ENCODE results near the gene SPATA4.
"Not testable (repeated sequence)": the region's sequence is repeated elsewhere in the genome, so short reads cannot be mapped to it uniquely, and the experiment has no call there.

Gene SPATA4

DNA sequence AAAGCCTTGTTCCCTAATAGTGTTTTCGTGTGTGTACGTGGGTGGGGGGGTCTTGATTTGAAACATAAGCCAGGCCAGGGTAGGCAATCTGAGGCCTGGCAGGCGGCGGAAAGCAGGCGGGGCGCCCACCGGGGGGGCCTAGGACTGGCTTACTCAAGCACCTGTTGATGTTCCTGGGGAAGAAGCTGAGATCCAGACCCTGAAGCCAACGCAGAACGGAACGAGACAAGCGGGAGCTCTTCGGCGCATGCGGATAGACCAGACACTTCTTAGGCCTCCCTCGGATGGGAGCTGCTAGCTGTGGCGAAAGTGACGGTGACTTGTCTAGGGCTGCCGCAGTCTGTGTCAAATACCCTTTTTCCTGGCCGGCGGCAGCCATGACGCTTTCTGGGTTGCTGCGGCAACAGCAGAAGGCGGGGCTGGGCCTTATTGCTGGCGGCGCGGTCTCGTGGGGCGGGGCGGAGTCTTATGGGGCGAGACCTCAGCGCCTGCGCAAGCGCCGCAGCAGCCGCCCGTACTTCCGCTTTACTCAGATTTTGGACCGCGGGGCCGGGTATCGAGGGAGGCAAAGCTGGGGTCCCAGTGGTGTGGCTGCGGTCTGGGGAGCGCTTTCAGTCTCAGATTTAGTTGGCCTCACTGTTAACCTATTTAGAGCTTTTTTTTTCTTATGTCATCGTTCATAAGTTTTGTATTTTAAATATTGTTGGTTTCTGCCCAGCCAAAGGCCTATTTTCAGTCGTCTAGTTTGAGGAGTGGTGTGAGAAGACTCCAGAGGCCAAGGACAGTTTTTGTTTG, at the start of gene SPATA4:
SPATA4 (minus strand) TSS at position 402 of the 795 bp plus-strand sequence; CDS start at position 379, 23 bp downstream.
- DNase-seq = peak; percentile 95

DNA sequence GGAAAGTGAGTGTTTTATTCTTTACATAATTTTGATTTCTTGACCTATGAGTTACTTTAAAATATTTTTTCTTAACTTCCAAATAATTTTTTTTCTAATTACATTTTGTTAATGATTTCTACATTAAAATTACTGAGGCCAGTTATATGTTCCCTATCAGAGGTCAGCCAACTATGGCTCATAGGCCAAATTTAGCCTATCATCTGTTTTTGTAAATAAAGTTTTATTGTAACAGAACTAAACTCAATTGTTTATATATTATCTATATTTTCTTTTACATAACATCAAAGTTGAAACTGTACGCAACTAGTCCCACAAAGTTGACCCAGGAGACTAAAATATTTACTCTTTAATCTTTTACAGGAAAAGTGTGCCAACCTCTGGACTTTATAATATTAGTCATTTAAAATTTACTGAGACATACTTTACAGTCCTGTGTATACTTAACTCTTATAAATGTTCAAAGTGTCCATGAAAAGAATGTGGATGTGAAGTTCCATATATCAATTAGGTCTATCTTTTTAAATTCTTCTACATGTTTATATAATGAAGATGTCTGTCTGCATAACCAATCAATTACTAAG, 47.5 kb upstream of the SPATA4 start:
- DNase-seq = no peak

DNA sequence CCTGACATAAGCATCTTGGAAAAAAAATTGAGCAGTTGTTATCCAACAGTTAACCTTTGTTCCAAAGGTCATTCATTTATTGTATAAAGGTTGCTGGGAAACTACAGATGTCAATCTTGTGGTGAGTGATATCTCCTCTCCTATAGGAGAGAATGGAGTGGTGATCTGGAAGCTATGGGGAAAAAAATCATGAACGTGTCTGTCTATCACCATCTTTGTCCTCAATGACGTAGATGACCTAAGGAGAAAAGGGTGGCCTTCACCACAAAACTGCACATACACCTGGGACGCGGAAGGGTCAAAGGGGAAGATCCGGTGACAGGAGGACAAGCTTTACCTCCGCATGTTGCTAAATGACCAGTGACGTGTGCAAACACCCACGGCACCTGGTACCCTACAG, 46.3 kb upstream of the SPATA4 start:
- DNase-seq = no peak

DNA sequence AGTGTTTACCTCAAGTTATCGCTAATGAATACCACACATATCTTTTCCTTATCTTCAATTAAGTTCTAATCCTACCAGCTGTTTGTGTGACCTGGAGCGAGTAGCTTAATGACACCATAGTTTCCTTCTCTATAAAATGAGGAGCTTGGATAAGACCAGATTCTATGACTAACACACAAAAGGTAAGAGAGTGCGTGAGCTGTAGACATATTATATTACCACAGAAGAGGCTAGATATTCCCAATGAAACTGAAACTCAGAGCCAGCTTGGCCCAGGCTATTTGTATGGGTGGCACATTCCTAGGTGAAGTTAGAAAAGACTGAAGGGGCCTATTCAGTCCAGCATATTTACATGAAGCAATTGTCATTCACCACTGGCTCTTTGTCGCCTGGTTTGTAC, 43.4 kb upstream of the SPATA4 start:
- no peak for DNase-seq

DNA sequence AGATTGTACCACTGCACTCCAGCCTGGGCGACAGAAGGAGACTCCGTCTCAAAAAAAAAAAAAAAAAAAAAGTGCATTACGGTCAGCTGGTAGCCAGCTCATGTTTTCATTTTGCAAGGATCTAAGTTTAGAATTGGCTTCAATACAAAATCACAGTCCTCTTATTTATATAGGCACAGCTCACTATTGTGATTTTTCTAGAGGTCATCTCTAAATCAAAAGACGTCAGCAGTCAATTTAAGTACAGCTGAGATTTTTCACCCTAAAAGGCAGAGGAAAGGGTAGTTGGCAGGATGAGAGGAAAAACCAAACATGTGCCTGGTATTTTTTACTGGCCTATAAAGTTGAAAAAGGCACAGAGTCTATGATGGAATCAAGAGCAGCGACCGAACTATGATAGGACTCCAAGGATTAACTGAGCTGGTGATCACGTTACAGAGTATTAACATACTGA, 42.8 kb upstream of the SPATA4 start:
- DNase-seq = no peak

DNA sequence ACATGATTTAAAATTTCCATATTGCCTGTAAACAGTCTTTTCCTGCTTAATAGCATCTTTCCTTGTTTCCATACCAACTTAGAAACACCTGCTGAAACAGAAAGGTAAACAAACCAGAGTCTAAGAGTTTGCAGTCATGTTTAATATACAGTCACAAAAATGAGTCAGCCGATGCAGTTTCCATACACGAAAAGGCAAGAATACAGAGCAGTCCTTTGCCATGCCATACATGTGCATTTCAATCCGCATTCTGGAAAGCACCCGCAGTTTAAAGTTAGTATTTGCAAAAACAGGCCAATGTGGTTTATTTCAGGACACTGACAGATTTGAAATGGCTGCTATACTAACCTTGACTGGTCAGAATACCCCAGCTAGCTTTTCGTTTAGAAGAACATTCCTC, 41.6 kb upstream of the SPATA4 start:
- DNase-seq = no peak

DNA sequence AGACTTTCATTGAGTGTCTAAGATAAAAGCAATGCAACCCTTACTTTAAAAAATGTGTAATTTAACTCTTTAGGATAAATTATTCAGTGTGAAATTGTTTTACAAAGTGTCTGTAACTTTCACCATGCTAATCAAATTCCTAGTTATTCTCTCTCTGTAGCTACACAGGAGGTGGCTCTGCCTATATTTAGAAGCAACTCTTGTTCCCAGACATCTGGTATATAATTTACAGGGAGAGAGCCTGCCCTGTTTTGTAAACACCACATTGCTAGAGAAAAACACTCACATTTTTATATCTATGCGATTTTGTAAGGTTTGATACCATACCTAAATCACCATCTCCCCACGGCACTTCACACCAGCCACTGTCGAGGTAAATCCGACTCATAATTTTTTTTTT, 35.5 kb upstream of the SPATA4 start:
- no peak for DNase-seq

DNA sequence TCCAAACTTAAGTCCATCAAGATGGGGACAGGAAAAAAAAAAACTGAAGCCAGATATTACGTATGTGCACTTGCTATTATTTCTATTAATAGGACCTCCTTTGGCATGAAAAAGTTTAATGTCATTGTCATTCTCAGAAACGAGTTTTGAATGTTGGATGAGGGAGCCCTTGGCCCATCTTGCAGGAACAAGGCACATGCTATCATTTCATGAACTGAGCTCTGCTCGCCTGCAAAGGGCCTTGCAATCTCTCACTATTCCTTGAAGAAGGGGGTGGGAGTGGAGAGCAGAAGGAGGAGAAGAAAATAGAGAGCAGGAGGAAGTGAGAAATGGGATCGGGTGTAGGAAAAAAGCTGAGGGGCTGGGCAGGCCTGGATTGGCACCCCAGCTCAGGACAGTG, 34.3 kb upstream of the SPATA4 start:
- no peak for DNase-seq

DNA sequence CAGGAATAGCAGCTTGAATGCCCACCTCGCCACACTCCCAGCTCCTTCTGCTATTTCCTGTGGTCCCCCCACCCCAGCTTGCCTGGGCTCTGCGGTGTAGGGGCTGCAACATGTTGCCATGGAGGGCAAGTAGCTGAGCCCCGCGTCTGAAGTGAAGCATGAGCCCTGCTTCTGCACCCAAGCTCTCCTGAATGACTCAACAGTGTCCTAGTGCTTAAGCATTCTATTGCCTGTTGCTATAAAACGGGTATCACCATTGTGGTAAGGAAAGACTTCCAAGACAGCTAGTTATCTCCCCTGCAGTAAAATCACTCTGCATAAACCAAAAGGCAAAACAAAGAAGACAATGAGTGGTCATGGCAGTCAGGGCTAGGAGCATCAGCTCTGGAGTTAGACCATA, 31.4 kb upstream of the SPATA4 start:
- DNase-seq = no peak

DNA sequence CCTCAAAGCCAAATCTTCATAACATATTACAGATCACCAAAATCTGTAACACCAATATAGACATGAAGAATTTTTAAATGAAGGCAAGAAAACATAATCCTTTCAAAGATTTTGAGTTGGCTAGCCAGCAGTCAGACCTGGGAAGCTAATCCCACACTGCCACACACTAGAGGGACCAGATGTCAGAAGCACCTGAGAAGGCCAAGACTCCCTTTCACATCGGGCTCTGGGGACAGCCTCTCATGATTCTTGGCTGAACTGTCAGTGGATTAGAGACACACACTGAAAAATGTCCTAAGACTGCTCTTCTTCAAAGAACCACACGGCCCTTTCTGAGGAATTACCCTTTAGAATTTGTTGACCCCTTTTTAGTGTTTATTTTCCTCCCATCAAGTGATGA, 28.2 kb upstream of the SPATA4 start:
- no peak for DNase-seq

DNA sequence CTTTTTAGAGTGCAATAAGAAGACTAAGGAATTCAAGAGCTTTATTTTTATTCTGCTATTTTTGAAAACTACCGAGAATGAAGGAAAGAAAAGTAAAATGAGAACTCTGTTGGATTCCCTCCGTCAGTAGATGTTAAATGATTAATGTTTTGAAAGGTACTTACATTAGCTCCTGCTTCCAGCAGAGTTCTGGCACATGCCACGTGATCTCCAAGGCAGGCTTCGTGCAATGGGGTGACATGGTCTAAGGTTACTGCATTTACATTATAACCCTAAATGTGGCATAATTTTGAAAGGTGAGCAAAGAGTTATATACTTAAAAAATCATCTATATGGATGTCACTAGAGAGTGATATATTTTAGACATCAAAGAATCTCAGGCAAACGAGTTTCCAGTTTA, 26.8 kb upstream of the SPATA4 start:
- no peak for DNase-seq

DNA sequence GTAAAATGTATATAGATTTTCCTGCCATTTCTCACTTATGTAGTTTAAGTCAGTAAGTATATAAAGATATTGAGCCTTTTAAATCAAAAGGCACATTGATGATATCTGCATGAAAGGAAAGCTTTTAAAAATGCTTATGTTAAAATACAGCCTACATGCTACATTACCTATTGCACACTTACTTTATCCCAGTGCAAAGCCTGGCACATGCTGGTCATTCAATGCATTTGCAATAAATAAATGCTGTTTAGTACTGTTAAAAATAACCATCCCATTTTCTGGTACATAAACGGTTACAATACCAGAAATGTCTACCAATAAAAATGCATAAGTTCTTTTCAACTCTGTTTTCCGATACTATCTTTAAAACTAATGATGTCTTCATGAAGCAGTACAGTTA, 22.1 kb upstream of the SPATA4 start:
- DNase-seq = no peak

DNA sequence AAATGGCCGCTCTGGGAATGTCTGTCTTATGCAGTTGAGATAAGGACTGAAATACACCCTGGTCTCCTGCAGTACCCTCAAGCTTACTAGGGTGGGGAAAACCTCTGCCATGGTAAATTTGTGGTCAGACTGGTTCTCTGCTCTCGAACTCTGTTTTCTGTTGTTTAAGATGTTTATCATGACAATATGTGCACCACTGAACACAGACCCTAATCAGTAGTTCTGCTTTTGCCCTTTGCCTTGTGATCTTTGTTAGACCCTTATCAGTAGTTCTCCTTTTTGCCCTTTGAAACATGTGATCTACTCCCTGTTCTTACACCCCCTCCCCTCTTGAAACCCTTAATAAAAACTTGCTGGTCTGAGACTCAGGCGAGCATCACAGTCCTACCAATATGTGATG, 17.0 kb upstream of the SPATA4 start:
- not testable (repeated sequence) for DNase-seq

DNA sequence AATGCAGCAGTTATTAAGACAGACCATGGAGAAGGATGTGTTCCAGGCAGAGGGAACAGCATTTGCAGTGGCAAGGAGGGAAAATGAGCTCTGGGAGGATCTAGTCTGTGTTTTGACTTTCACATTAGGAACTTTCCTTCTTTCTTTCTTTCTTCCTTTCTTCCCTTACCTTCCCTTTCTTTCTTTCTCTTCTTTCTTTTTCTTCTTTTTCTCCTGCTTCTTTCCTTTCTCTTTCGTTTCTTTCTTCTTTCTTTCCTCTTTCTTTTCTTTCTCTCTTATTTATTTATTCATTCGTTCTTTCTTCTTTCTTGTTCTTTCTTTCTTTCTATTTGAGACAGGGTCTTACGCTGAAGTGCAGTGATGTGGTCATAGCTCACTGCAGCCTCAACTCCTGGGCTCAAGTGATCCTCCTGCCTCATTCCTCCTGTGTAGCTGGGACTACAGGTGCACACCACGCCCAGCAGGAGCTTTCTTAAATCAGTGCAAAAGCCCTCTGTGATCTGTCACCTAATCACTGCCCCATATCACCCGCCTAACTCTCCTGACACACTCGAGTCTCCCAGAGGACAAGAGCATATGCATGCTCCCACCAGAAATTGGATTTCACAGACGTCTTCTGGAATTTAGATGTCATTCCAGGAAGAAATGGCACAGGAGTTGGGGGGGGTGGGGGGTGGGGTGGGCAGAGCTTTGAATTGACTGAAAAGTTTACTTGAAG, 15.4 kb upstream of the SPATA4 start:
- DNase-seq = no peak

DNA sequence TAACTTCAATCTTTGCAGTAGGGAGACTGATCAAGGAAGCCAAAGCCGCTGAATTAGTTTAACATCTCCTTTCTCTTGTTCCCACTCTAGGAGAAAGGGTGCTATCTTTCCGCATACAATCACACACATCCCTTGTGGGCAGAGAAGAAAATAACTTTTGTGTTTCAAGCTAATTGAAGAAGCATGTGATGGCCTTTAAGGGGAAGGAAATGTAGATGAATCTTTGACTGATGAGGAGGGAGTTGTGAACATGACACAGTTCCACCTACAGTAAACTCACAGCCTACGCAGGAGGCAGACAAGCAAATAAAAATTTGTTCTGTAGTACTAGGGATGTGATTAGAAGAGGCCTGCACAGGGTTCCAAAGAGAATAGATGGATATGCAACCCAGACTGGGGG, 14.7 kb upstream of the SPATA4 start:
- DNase-seq = no peak

DNA sequence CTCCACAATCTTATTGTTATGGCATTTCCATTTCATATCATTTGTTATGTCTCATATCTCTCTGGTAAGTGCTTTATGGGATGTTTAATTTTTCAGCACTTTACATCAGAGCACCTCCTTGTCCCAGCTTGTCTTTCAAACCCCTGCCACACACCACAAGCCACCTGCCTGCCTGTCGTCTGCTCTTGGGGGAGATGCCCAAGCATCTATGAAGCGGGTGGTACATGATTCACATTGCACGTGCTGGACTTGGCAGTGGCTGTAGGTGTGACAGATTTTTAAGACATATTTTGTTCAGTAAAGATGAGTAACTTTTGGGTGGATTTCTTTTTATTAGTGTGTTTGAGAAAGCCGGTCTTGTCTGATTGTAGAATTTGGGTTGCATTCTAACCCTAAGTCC, 14.2 kb upstream of the SPATA4 start:
- no peak for DNase-seq

DNA sequence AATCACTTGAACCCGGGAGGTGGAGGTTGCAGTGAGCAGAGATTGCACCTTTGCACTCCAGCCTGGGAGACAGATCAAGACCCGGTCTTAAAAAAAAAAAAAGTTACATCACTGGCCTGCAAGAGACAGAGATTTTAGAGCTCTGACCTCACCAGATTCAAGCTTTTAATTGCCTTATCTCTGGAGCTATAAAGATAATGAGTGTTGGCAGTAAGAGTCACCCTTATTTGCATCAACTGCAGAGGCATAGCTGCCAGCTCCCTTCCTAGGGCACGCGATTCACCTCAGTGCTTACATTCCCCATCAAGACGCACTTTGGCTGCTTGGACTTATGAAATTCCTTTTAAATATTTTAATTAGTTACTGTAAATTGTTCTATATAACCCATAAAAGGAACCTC, 12.5 kb upstream of the SPATA4 start:
- DNase-seq = no peak

DNA sequence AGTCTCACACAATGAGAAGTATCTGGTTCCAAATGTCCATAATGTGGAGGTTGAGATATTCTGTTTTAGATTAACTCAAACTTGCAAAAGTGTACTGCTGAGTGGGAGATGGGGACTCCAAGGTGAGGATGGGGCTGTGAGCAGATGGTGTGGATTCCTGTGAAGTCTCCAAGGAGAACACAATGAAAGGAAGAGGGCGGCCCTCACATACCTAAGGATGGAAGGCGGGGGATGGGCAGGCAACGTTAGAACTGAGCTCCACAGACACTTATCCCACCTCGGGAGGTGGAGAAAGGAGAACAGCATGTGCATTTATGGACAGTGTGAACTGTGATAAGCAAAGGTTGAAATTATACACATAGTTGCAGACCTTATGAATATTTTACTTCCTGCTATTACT, 9.9 kb upstream of the SPATA4 start:
- DNase-seq = no peak

DNA sequence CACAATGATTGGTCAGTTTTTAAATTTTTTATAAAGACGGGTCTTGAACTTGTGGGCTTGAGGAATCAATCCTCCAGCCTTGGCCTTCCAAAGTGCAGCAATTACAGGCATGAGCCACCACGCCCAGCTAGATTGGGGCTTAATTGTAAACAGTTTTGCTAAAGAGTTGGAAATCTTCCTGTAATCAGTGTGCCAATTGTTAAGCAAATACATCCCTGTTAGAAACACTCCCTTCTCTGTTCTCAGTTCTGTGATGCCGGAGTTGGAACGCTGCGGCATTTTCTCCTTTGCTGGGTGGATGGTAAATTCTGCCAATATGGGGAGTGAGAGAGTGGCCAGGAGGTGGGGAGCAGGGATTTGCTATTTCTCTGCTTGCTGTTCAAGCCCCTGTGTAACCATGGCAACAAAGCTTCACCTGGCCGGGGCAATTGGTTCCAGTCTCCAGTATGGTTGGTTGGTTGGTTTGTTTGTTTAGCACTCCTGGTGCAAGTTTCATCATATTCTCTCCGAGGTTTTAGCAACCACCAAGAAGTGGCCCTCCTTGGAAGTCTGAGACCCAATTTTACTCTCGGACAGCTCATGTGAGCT, 3.0 kb upstream of the SPATA4 start:
- no peak for DNase-seq

DNA sequence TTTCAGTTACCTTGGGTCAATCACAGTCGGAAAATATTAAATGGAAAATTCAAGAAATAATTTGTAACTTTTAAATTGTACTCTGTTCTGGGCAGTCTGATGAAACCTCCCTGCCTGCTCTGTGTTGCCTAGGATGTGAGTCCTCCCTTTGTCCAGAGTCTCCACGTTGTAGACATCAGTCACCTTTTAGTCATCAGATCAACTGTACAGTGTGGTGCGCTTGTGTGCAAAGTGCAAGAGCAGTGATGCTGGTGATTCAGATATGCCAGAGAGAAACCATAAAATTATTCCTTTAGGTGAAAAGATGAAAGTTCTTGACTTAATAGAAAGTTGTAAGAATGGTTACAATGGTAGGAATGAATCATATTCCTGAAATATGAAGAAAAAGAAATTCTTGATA, 1.4 kb downstream of the SPATA4 start:
- no peak for DNase-seq

DNA sequence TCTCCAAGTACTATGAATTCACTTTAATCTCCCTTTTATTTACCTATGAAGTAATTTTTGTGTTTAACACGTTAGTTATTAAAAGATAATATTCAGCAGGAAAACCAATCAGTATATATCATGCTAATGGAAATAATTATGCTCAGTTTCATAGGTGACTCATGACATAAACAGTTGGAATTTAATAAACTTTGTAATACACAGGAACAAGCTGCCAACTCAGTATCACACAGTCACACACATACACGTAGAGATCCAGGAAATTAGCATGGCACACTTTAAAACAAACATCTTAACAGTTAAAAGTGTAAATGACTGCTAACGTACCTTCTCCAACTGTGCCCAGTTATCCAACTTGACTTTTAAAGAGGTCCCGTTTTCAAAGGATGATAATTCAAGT, 2.3 kb downstream of the SPATA4 start:
- DNase-seq = no peak

DNA sequence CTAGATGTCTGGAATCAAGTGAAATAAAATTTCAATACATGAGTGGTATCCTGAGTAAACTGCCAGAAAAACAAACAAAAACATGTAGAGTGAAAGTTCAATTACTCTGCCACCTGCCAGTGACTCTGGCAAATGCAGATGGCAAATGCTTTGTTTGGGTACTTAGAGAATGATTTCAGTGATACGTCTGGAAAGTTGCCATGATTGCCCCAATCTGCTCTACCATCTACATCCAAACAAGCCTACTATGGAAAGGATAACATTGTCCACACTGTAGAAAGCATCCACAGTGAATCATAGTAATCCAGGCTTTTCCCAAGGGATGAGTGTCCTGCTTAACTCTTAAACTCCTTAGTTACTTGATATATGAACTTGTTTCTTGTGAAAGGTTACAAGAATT, 3.4 kb downstream of the SPATA4 start:
- DNase-seq = no peak

DNA sequence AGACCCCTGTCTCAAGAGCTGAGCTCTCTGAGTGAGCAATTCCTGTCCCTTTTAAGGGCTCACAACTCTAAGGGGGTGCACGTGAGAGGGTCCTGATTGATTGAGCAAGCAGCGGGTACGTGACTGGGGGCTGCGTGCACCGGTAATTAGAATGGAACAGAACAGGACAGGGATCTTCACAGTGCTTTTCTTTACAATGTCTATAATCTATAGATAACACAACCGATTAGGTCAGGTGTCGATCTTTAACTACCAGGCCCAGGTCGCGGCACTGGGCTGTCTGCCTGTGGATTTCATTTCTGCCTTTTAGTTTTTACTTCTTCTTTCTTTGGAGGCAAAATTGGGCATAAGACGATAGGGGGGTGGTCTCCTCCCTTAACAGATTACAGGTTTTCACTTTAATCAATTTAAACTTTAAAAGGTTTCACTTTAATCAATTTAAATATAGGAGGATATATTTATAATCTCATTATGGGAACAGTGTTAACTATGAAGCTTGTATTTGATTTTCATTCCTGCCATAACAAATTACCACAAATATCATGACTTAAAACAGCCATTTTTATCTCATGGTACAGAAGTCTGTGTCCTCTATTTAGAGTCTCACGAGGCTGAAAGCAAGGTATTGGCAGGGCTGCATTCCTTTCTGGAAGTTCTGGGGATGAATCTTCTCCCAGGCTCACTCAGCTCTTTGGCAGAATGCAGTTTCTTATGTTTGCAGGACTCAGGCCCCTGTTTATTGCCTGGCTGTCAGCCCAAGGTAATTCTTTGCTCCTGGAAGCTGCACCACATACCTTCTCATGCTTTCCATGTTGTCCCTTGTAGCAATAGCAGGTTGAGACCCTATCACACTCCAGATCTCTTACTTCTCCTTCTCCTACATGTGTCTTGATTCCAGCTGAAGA, 5.2 kb downstream of the SPATA4 start:
- DNase-seq = no peak

Measured in left hindlimb (tissue), 1 donor.